SU-DHL-6 (cell line): ENCODE measurements around the gene ABCB8.

Experiments used
- CTCF ChIP-seq: fragments of 200-600 bp; sonication (generic); IDR thresholded peaks from one replicate; pipeline ENCODE4 v1.5.1; 2017; ENCODE audit warnings: antibody characterized with exemption, mild to moderate bottlenecking, low read length, moderate library complexity; ENCODE audit not compliant: insufficient read depth, poor library complexity, severe bottlenecking
- EZH2phosphoT487 ChIP-seq: fragments of 200-600 bp; sonication (generic), shearing (Covaris generic); conservative IDR thresholded peaks from 2 replicates; pipeline ENCODE4 v1.6.1; 2018; ENCODE audit warnings: mild to moderate bottlenecking, antibody characterized with exemption, low read length, moderate library complexity, mixed read lengths

DNA sequence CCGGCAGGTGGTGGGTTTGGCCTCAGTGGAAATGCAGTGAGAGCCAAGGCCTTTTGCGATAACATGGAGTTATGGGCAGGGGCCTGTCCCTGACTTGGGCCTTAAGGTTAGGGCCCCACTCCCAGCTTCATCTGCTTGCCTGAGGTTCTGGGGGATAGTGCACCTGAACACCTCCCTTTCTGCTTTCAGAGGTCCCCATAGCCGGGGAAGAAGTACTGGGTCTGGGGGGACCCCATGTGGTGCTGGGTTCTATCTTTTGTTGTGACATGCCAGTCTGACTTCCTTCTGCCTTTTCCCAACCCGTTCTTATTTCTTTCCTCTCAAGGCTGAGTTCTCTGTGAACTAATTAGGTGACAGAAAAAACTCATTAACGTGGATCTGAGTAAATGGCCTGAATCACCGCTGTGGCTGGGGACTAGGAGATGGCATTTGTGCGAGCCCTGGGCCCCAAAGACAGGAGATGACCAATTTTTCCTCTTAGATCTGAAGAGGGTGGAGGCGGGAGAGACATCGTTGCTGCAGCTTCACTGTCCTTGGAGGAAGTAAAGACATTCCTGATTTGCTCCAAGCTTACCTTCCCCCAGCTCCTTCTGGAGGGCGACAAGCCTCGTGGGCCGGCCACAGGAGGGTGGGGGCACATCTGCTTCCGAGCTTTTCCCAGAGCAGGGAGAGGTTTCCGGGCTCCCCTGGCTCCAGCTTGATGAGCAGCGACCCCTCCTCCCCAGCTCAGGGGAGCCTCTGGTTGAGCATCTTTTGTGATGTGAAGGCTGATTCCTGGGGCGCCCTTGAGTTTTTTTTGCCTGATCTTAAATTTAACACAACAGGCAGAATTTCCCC, 60.0 kb downstream of the ABCB8 start:
- TF ChIP-seq CTCF (no peak), EZH2phosphoT487 (no peak)
